GM19468 (cell line): ENCODE results near the gene KIAA1549.
"Not testable (repeated sequence)": the region's sequence is repeated elsewhere in the genome, so short reads cannot be mapped to it uniquely, and the experiment has no call there.

ENCODE experiments used
- ATAC-seq: cut with Tn5 transposase; IDR thresholded peaks from one replicate; pipeline ENCODE4 v1.9.1; 2021; ENCODE audit warnings: mild to moderate bottlenecking, moderate library complexity, moderate number of reproducible peaks; ENCODE audit not compliant: unreplicated experiment; ENCODE audit errors: extremely low read depth

Gene KIAA1549

GRCh38 chr7:138828302-138828701, 152.9 kb downstream of the KIAA1549 start:
- no peak for ATAC-seq

- ATAC-seq: no peak
These were observed 156.0 kb downstream of the KIAA1549 start for GRCh38 chr7:138825049-138825721.

- no peak for ATAC-seq
These were observed 158.2 kb downstream of the KIAA1549 start for GRCh38 chr7:138822867-138823535.

GRCh38 chr7:138821912-138822311, 159.3 kb downstream of the KIAA1549 start:
- ATAC-seq: no peak

GRCh38 chr7:138819625-138820024, 161.6 kb downstream of the KIAA1549 start:
- ATAC-seq: no peak

- no peak for ATAC-seq
These were observed 164.5 kb downstream of the KIAA1549 start for GRCh38 chr7:138816650-138817049.

- no peak for ATAC-seq
These were observed 166.3 kb downstream of the KIAA1549 start for GRCh38 chr7:138814816-138815332.

GRCh38 chr7:138813945-138814344, 167.2 kb downstream of the KIAA1549 start:
- ATAC-seq: no peak

GRCh38 chr7:138811327-138811726, 169.9 kb downstream of the KIAA1549 start:
- ATAC-seq: not testable (repeated sequence)

- ATAC-seq: no peak
These were observed 171.8 kb downstream of the KIAA1549 start for GRCh38 chr7:138809346-138809745.

- ATAC-seq: no peak
These were observed 176.6 kb downstream of the KIAA1549 start for GRCh38 chr7:138804618-138805017.

- no peak for ATAC-seq
These were observed 178.5 kb downstream of the KIAA1549 start for GRCh38 chr7:138802706-138803105.

GRCh38 chr7:138801256-138801655, 179.9 kb downstream of the KIAA1549 start:
- ATAC-seq: no peak

GRCh38 chr7:138799336-138800000, 181.7 kb downstream of the KIAA1549 start:
- no peak for ATAC-seq

- no peak for ATAC-seq
These were observed 182.4 kb downstream of the KIAA1549 start for GRCh38 chr7:138798836-138799235.

GRCh38 chr7:138797715-138798320, 183.4 kb downstream of the KIAA1549 start, which contains the start of the genes ATP6V0A4 and TMEM213:
ATP6V0A4 (minus strand) TSS chr7:138798196; CDS start chr7:138771247, 26,949 bp downstream.
TMEM213 (plus strand) TSS chr7:138797994; CDS start chr7:138798105, 111 bp downstream.
- no peak for ATAC-seq

- ATAC-seq: not testable (repeated sequence)
These were observed 184.1 kb downstream of the KIAA1549 start for GRCh38 chr7:138797046-138797445.

- ATAC-seq: no peak
These were observed 185.1 kb downstream of the KIAA1549 start for GRCh38 chr7:138796038-138796615.

GRCh38 chr7:138785587-138786437, 195.4 kb downstream of the KIAA1549 start:
- ATAC-seq: no peak
